NB4 (cell line): ENCODE data around the gene SEPTIN10.

Experiments
- DNase-seq: peaks from one replicate; pipeline ENCODE4 v3.0.0; 2010; ENCODE audit warnings: low read depth
- H3K4me3 ChIP-seq: one replicate; pipeline ENCODE4 v1.5.1; 2011; ENCODE audit warnings: mild to moderate bottlenecking, low read depth, low read length, moderate library complexity
- MAX ChIP-seq: IDR thresholded peaks from 2 replicates; pipeline ENCODE4 v1.6.1; 2011; ENCODE audit warnings: low read depth, low read length
- MYC ChIP-seq: IDR thresholded peaks from 2 replicates; pipeline ENCODE4 v1.6.1; 2011; ENCODE audit warnings: low read depth, low read length
- POLR2A ChIP-seq: IDR thresholded peaks from 2 replicates; pipeline ENCODE4 v1.6.1; 2011; ENCODE audit warnings: mild to moderate bottlenecking; ENCODE audit not compliant: insufficient read length; ENCODE audit errors: extremely low read depth
- TF ChIP-seq, protein P1 (sequence below): IDR thresholded peaks from one replicate; pipeline ENCODE4 v1.5.1; 2012; ENCODE audit warnings: low read depth, low read length

SEPTIN10 gene

DNA sequence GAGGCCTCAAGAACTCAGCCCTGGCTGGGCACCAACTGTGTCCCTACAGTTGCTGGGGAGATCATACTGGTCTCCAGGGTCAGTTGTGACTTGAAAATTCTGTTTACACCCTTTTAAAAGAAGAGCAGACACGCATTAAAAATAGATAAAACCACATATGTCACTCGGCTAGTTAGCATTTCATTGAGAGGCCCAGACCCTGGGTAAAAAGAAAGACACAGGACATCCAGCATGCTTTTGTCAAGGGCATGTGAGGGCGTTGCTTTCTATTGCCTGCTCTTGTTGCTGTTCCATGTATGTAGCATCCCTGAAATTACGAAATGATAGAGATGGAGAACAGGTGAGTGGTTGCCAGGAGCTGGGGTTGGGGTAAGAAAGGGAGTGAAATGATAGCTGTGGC, 94.3 kb downstream of the SEPTIN10 start:
- DNase-seq = no peak
- no peak overlapping the region for H3K4me3 ChIP-seq
- TF ChIP-seq MAX = no peak
- no peak for TF ChIP-seq POLR2A
- TF ChIP-seq MYC = no peak
- TF ChIP-seq, protein P1, sequence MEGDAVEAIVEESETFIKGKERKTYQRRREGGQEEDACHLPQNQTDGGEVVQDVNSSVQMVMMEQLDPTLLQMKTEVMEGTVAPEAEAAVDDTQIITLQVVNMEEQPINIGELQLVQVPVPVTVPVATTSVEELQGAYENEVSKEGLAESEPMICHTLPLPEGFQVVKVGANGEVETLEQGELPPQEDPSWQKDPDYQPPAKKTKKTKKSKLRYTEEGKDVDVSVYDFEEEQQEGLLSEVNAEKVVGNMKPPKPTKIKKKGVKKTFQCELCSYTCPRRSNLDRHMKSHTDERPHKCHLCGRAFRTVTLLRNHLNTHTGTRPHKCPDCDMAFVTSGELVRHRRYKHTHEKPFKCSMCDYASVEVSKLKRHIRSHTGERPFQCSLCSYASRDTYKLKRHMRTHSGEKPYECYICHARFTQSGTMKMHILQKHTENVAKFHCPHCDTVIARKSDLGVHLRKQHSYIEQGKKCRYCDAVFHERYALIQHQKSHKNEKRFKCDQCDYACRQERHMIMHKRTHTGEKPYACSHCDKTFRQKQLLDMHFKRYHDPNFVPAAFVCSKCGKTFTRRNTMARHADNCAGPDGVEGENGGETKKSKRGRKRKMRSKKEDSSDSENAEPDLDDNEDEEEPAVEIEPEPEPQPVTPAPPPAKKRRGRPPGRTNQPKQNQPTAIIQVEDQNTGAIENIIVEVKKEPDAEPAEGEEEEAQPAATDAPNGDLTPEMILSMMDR = no peak

GRCh38 chr2:109517118-109517889, 96.5 kb downstream of the SEPTIN10 start:
- H3K4me3 ChIP-seq = no peak overlapping the region
- no peak for TF ChIP-seq MAX
- TF ChIP-seq POLR2A = no peak
- TF ChIP-seq, protein P1 = no peak
- no peak for TF ChIP-seq MYC
- no peak for DNase-seq

- peak; percentile 72 for DNase-seq
- TF ChIP-seq MAX (0 out of 2 replicates have a peak, but pooled peaks have one; percentile 1), MYC (0 out of 2 replicates have a peak, but pooled peaks have one; percentile 25), POLR2A (no peak)
- TF ChIP-seq, protein P1 = peak; percentile 94
- no peak overlapping the region for H3K4me3 ChIP-seq
Measured at GRCh38 chr2:109516445-109517117, 97.2 kb downstream of the SEPTIN10 start.

- DNase-seq = no peak
- H3K4me3 ChIP-seq = no peak overlapping the region
- TF ChIP-seq MAX = no peak
- TF ChIP-seq MYC = no peak
- TF ChIP-seq POLR2A = no peak
- TF ChIP-seq, protein P1 = no peak
Measured at GRCh38 chr2:109514857-109515256, 98.9 kb downstream of the SEPTIN10 start.

DNA sequence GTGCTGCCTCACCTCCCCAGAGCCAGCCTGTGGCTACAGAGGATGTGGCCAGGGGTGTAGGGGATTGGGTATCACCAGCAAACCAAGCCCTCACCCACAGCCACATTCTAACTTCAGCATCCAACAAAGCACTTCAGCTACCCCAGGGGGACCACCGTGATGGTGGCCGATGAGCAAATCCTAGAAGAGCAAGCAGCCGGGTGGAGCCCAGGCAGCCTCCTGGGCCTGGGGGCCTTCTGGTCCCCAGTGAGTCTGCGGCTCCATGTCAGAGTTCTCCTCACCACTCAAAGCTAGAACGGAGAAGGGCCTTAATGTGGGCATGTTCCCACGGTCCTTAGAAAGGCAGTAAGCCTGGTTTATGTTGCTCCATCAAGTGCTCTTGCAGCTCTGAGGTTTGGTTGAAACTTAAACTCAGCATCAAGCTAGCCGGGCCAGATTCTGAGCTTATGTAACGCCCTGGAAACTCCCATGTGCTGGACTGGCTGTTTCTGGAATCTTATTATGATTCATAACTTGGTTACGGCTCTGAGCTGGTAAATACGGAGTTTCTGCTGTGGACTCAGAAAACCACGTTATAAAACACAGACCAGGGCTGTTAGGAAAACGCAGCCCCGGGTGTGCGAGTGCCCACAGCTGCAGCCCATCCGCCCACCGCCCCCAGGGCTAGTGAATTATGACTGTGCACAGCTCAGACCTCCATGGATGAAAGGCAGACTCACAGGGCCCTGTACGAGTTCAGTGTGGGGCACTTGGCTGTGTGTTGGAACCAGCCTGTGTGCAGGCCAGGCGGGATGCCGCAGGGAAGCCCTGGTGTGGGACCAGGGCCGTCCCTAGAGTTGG, 99.8 kb downstream of the SEPTIN10 start:
- no peak for DNase-seq
- no peak overlapping the region for H3K4me3 ChIP-seq
- TF ChIP-seq, protein P1 = no peak
- TF ChIP-seq MAX = no peak
